NOMO-1 treated with dmso at 0.1 percent for 144 hours (cell line): Measurements from ENCODE around the gene PAFAH1B2.

Experiments
- DNase-seq: peaks from one replicate; lab custom pipeline; 2025; ENCODE audit not compliant: unreplicated experiment; lab: John Stamatoyannopoulos, UW

PAFAH1B2 gene

DNA sequence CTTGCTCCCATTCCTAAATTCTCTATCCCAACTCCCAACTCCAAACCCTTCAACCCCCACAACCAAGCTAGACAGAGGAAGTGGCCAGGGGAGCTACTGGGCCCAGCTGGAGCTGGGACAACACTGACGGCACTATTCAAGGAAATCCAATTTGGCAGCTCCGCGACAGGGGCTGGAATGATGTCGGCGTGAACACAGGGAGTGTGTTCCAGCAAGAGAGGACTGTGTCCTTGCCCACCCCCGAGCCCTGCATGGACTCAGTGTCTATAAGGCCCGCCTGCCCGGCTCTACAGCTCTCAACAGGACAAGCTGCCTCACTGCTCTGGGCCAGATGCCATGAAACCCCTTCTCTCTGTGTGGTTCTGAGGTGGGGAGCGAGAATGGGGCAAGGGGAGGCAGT lies 76.5 kb downstream of the PAFAH1B2 start:
- no peak for DNase-seq

GRCh38 chr11:117220999-117221774 lies 77.1 kb downstream of the PAFAH1B2 start:
- DNase-seq = no peak

DNA sequence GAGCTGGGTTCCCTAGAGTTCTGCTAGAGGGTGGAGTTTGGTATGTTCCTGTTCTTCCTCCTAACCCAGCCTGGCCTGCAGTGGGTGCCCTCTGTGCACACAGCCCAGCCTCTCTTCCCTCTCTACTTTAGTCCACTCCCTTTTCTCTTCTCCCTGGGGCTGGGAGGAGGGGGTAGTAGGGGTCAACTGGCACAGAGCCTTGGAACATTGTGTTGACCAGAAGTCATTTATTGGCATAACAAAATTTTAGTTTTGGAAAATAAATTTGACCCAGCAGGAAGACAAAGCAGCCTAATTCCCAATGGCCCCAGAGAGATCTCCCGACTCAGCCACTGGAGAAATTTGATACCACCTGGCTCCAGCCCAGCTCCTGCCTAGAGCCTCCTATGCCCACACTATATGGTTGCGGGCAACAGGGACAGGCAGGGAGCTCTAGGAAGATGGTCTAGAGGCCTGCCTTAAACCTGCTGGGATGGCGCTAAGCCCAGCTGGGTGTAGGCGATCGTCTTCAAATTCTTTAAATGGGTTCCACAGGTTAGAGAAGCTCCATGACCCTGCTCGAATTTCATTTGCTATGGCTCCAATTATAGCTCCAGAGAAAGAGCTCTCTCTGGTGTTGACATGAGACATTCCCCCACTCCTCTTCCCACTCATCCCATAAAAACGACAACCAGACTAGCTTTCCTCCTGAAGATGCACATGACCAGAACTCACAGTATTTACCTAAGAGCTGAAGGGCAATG lies 77.9 kb downstream of the PAFAH1B2 start:
- DNase-seq = no peak

- no peak for DNase-seq
Observed at GRCh38 chr11:117222991-117223740, 79.1 kb downstream of the PAFAH1B2 start.

DNA sequence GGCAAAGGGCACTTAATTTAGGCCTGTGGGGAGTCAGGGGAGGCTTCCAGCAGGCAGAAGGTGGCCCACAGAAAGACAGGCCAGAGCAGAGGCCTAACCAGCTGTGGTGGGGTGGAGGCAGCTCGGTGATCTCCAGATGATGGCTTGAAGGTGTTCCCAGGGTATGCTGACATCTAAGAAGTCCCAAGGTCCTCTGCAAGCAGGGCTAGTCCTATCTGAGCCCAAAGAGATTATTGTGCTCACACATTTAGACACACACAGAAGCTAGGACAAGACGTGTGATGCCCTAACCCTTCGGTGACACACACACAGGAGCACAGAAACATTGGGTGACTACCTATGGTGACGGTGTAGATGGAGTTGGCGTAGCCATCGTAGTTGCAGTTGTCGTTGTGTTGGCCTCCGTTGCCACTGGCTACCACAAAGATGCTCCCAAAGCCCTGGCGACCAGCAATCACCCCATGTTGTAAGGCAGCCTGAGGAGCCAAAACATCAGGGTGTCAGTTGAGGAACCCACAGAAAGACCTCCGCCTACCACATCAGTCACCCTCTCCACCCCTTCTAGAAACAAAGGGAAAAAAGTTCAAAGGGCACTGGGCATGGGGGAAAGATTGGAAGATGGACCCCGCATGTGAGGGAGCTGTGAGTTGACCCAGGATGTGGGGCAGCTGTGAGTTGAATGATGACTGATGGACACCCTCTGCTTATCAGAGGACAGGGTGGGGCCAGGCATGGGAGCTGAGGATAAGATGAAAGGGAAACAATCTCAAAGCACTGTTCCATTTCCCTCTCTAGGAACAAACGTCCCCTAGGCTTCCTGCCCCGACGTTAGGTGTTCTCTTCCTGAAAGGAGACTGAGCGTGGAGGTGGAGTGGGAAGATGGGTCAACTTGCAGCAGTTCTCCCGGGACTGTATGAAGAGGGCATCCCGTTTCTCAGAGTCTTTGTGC lies 79.9 kb downstream of the PAFAH1B2 start:
- no peak for DNase-seq

- DNase-seq = no peak
Observed at GRCh38 chr11:117225553-117226170, 81.6 kb downstream of the PAFAH1B2 start.
